ENCODE measurements around the gene SMIM27.

DNA sequence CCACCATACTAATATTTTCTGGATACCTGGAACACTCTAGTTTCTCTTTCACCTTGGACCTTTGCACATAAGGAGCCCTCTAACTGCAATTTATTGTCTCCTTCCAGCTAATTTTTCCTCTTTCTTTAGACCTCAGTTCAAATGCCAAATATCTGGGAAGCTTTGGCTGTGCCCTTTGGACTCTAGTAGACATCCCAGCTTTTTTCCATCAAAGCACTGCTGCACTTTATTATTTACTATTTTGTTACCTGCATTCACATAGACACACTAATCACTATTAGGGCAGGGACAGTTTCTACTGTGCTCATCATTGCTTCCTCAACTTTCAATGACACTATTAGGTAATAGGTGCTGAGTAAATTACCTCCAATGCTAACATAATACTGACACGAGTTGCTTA, 28.2 kb upstream of the SMIM27 start:
- TF ChIP-seq EP300 (IDR thresholded peaks at IDR 0.05), result no peak
- TF ChIP-seq, protein P1, sequence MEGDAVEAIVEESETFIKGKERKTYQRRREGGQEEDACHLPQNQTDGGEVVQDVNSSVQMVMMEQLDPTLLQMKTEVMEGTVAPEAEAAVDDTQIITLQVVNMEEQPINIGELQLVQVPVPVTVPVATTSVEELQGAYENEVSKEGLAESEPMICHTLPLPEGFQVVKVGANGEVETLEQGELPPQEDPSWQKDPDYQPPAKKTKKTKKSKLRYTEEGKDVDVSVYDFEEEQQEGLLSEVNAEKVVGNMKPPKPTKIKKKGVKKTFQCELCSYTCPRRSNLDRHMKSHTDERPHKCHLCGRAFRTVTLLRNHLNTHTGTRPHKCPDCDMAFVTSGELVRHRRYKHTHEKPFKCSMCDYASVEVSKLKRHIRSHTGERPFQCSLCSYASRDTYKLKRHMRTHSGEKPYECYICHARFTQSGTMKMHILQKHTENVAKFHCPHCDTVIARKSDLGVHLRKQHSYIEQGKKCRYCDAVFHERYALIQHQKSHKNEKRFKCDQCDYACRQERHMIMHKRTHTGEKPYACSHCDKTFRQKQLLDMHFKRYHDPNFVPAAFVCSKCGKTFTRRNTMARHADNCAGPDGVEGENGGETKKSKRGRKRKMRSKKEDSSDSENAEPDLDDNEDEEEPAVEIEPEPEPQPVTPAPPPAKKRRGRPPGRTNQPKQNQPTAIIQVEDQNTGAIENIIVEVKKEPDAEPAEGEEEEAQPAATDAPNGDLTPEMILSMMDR (IDR thresholded peaks at IDR 0.05), result no peak
